IPS DF 19.7 (cell line): ENCODE measurements around the gene MICAL1.
"Not testable (repeated sequence)": the region's sequence is repeated elsewhere in the genome, so short reads cannot be mapped to it uniquely, and the experiment has no call there.

Source experiments
- DNase-seq: peaks from one replicate; pipeline ENCODE4 v3.0.0-alpha.2; 2013; ENCODE audit warnings: low read depth, low spot score

Gene MICAL1

GRCh38 chr6:109478222-109478805 is 22.7 kb upstream of the MICAL1 start:
- no peak for DNase-seq

GRCh38 chr6:109477725-109478124 is 22.2 kb upstream of the MICAL1 start:
- DNase-seq, result no peak

- no peak for DNase-seq
These were observed 21.6 kb upstream of the MICAL1 start for GRCh38 chr6:109477184-109477583.

GRCh38 chr6:109475625-109476024 is 20.1 kb upstream of the MICAL1 start:
- DNase-seq, result no peak

GRCh38 chr6:109474995-109475394 is 19.4 kb upstream of the MICAL1 start:
- DNase-seq, result no peak

GRCh38 chr6:109473120-109473519 is 17.5 kb upstream of the MICAL1 start:
- DNase-seq, result no peak

GRCh38 chr6:109472132-109472995 is 16.8 kb upstream of the MICAL1 start:
- no peak for DNase-seq

- DNase-seq, result no peak
These were observed 15.7 kb upstream of the MICAL1 start for GRCh38 chr6:109471105-109471810.

GRCh38 chr6:109469591-109470189 is 14.1 kb upstream of the MICAL1 start:
- no peak for DNase-seq

GRCh38 chr6:109467696-109468095 is 12.1 kb upstream of the MICAL1 start:
- DNase-seq, result no peak

GRCh38 chr6:109466212-109466923 is 10.8 kb upstream of the MICAL1 start:
- no peak for DNase-seq

GRCh38 chr6:109465772-109466171 is 10.2 kb upstream of the MICAL1 start:
- no peak for DNase-seq

GRCh38 chr6:109461733-109462526 is 6.4 kb upstream of the MICAL1 start:
- DNase-seq, result no peak

- DNase-seq, result not testable (repeated sequence)
These were observed 5.6 kb upstream of the MICAL1 start for GRCh38 chr6:109461205-109461604.

GRCh38 chr6:109460161-109460829 is 4.7 kb upstream of the MICAL1 start:
- DNase-seq, result no peak

- DNase-seq, result no peak
These were observed 3.4 kb upstream of the MICAL1 start for GRCh38 chr6:109458774-109459531.

GRCh38 chr6:109457562-109457996 is 2.0 kb upstream of the MICAL1 start:
- DNase-seq, result no peak

- DNase-seq, result no peak
These were observed 1.4 kb upstream of the MICAL1 start for GRCh38 chr6:109456710-109457561.
